Amniotic stem cell (primary cell): ENCODE data around the gene HNRNPC.
A peak's percentile ranks its signal among the peaks of the same experiment; 100 is the strongest.
"Not testable (repeated sequence)": the region's sequence is repeated elsewhere in the genome, so short reads cannot be mapped to it uniquely, and the experiment has no call there.

Experiments used
- DNase-seq: peaks from one replicate; lab custom pipeline; 2025; lab: John Stamatoyannopoulos, UW

HNRNPC gene

GRCh38 chr14:21244544-21244943 is 24.7 kb downstream of the HNRNPC start:
- no peak for DNase-seq

GRCh38 chr14:21241218-21241819 is 27.9 kb downstream of the HNRNPC start:
- peak; percentile 11 for DNase-seq

GRCh38 chr14:21240417-21240816 is 28.8 kb downstream of the HNRNPC start:
- DNase-seq = no peak

GRCh38 chr14:21238823-21239518 is 30.3 kb downstream of the HNRNPC start:
- DNase-seq = no peak

GRCh38 chr14:21236948-21237797 is 32.1 kb downstream of the HNRNPC start:
- no peak for DNase-seq

GRCh38 chr14:21234112-21234511 is 35.1 kb downstream of the HNRNPC start:
- DNase-seq = no peak

GRCh38 chr14:21233457-21234076 is 35.7 kb downstream of the HNRNPC start:
- no peak for DNase-seq

- no peak for DNase-seq
Measured at GRCh38 chr14:21231020-21231652, 38.1 kb downstream of the HNRNPC start.

GRCh38 chr14:21229821-21230220 is 39.4 kb downstream of the HNRNPC start:
- no peak for DNase-seq

- DNase-seq = no peak
Measured at GRCh38 chr14:21227981-21228380, 41.3 kb downstream of the HNRNPC start.

GRCh38 chr14:21227150-21227549 is 42.1 kb downstream of the HNRNPC start:
- no peak for DNase-seq

- no peak for DNase-seq
Measured at GRCh38 chr14:21226467-21226866, 42.8 kb downstream of the HNRNPC start.

- not testable (repeated sequence) for DNase-seq
Measured at GRCh38 chr14:21225164-21225563, 44.1 kb downstream of the HNRNPC start.

GRCh38 chr14:21220874-21221477 is 48.3 kb downstream of the HNRNPC start:
- no peak for DNase-seq

- DNase-seq = no peak
Measured at GRCh38 chr14:21219561-21220111, 49.6 kb downstream of the HNRNPC start.

GRCh38 chr14:21219120-21219519 is 50.1 kb downstream of the HNRNPC start:
- DNase-seq = no peak

GRCh38 chr14:21215879-21216251 is 53.4 kb downstream of the HNRNPC start:
- DNase-seq = no peak

GRCh38 chr14:21215130-21215878 is 53.9 kb downstream of the HNRNPC start:
- no peak for DNase-seq

- DNase-seq = no peak
Measured at GRCh38 chr14:21213652-21214051, 55.6 kb downstream of the HNRNPC start.

- not testable (repeated sequence) for DNase-seq
Measured at GRCh38 chr14:21212824-21213223, 56.4 kb downstream of the HNRNPC start.

GRCh38 chr14:21211509-21211908 is 57.7 kb downstream of the HNRNPC start:
- DNase-seq = no peak
